Raji (cell line): ENCODE measurements around the gene PRKCH.

ENCODE experiments used
- POLR2A ChIP-seq: IDR thresholded peaks from 2 replicates; pipeline ENCODE4 v1.6.1; 2011; ENCODE audit warnings: low read depth, low read length, control low read depth; ENCODE audit not compliant: insufficient read depth

Gene PRKCH

GRCh38 chr14:61344437-61345150 is 23.2 kb downstream of the PRKCH start:
- TF ChIP-seq POLR2A, result no peak

GRCh38 chr14:61345151-61345482 is 23.7 kb downstream of the PRKCH start:
- no peak for TF ChIP-seq POLR2A

GRCh38 chr14:61346221-61346620 is 24.8 kb downstream of the PRKCH start:
- no peak for TF ChIP-seq POLR2A

GRCh38 chr14:61346793-61347192 is 25.4 kb downstream of the PRKCH start:
- TF ChIP-seq POLR2A, result no peak

GRCh38 chr14:61347826-61348443 is 26.6 kb downstream of the PRKCH start:
- no peak for TF ChIP-seq POLR2A

GRCh38 chr14:61350427-61351270 is 29.3 kb downstream of the PRKCH start:
- no peak for TF ChIP-seq POLR2A

- TF ChIP-seq POLR2A, result no peak
These were observed 30.1 kb downstream of the PRKCH start for GRCh38 chr14:61351477-61351876.

- TF ChIP-seq POLR2A, result no peak
These were observed 34.5 kb downstream of the PRKCH start for GRCh38 chr14:61355892-61356325.

- TF ChIP-seq POLR2A, result no peak
These were observed 35.7 kb downstream of the PRKCH start for GRCh38 chr14:61357123-61357522.

- no peak for TF ChIP-seq POLR2A
These were observed 37.3 kb downstream of the PRKCH start for GRCh38 chr14:61358554-61359226.

GRCh38 chr14:61360796-61361525 is 39.6 kb downstream of the PRKCH start:
- TF ChIP-seq POLR2A, result no peak

GRCh38 chr14:61362072-61362750 is 40.8 kb downstream of the PRKCH start:
- no peak for TF ChIP-seq POLR2A

GRCh38 chr14:61364243-61364642 is 42.9 kb downstream of the PRKCH start:
- TF ChIP-seq POLR2A, result no peak

GRCh38 chr14:61365667-61366212 is 44.4 kb downstream of the PRKCH start:
- TF ChIP-seq POLR2A, result no peak

- TF ChIP-seq POLR2A, result no peak
These were observed 46.8 kb downstream of the PRKCH start for GRCh38 chr14:61368114-61368710.
